Smooth muscle cell of the brain vasculature (primary cell): ENCODE results near the gene NMD3.
"Not testable (repeated sequence)": the region's sequence is repeated elsewhere in the genome, so short reads cannot be mapped to it uniquely, and the experiment has no call there.

Experiments
- DNase-seq: peaks from one replicate; pipeline ENCODE4 v3.0.0-alpha.2; 2012; ENCODE audit warnings: low read depth, low spot score

The NMD3 gene

DNA sequence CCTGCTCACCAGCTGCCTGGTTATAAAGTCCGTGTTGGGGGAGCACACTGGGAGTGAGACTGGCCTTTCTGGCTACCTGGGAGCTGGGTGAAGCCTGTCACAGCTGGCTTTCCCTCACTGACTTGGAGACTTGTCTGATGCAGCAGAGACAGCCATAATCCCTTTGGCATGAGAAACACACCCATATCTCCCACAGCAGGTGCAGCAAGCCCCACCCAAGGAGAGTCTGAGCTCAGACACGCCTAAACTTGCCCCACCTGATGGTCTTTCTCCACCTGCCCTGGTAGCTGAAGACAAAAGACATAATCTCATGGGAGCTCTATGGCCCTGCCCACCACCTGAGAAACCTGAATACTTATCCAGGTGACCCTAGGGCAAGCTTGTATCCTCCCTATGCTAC, 54.8 kb downstream of the NMD3 start:
- DNase-seq, result no peak

DNA sequence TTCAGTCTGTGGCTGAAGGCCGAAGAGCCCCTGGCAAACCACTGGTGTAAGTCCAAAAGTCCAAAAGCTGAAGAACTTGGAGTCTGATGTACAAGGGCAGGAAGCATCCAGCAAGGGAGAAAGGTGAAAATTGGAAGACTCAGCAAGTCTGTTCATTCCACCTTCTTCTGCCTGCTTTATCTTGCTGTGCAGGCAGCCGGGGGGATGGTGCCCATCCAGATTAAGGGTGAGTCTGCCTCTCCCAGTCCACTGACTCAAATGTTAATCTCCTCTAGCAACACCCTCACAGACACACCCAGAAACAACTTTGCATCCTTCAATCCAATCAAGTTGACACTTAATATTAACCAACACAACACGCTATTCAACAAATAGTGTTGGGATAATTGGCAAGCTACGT, 61.3 kb downstream of the NMD3 start:
- DNase-seq, result not testable (repeated sequence)

- no peak for DNase-seq
These were observed 63.9 kb downstream of the NMD3 start for GRCh38 chr3:161284989-161285388.

- DNase-seq, result no peak
These were observed 68.1 kb downstream of the NMD3 start for GRCh38 chr3:161289174-161289573.

- no peak for DNase-seq
These were observed 70.2 kb downstream of the NMD3 start for GRCh38 chr3:161291191-161291901.

GRCh38 chr3:161293381-161293780, 72.3 kb downstream of the NMD3 start:
- no peak for DNase-seq

GRCh38 chr3:161295325-161295724, 74.2 kb downstream of the NMD3 start:
- DNase-seq, result no peak

- DNase-seq, result no peak
These were observed 75.7 kb downstream of the NMD3 start for GRCh38 chr3:161296814-161297213.
